Caco-2 (cell line): ENCODE data around the gene ELL. TPM values are rescaled to one million over a fixed set of nuclear protein-coding genes. Genes with fewer than 3 reads are reported as not detected.

Source experiments
- BruUV-seq: library from RNA; stranded (reverse); fragments of 400-500 nt; replicated peaks from 2 replicates; lab custom pipeline; 2021; lab: Mats Ljungman, UMichigan
- CTCF ChIA-PET: fragments of 300-600 bp; sonication (Branson Sonifier 250); formaldehyde crosslinking; loops from one replicate; lab custom pipeline; 2022; ENCODE audit warnings: antibody characterized with exemption; lab: Charles Lee
- POLR2A ChIA-PET: fragments of 300-600 bp; sonication (Branson Sonifier 250); formaldehyde crosslinking; loops from one replicate; lab custom pipeline; 2022; ENCODE audit warnings: antibody characterized with exemption; lab: Charles Lee
- DNase-seq, 2 experiments: peaks; one replicate each; pipeline versions ENCODE4 v3.0.0 to v3.0.0-alpha.2; 2020 to 2022
- H3K27me3 ChIP-seq: replicated peaks from 2 replicates; pipeline ENCODE4 v1.6.0; 2011; ENCODE audit warnings: low read length; ENCODE audit not compliant: control insufficient read depth, insufficient read depth
- H3K36me3 ChIP-seq: 2 replicates; pipeline ENCODE4 v1.5.1; 2011; ENCODE audit warnings: low read length; ENCODE audit not compliant: control insufficient read depth, insufficient read depth
- H3K4me1 ChIP-seq: fragments of 250-450 bp; sonication (Bioruptor Pico); 2 replicates; pipeline ENCODE4 v1.5.1; 2020; ENCODE audit warnings: mild to moderate bottlenecking
- H3K4me3 ChIP-seq: 2 replicates; pipeline ENCODE4 v1.5.1; 2011; ENCODE audit warnings: low read depth, mild to moderate bottlenecking, control low read depth, low read length
- H3K9me3 ChIP-seq: fragments of 250-450 bp; sonication (Bioruptor Pico); 2 replicates; pipeline ENCODE4 v1.5.1; 2020; ENCODE audit warnings: mild to moderate bottlenecking, moderate library complexity
- H3K27ac Mint-ChIP-seq: one replicate; pipeline ENCODE4 v1.8.0; 2022; ENCODE audit warnings: mixed read lengths; ENCODE audit not compliant: unreplicated experiment
- H3K27me3 Mint-ChIP-seq: one replicate; pipeline ENCODE4 v1.8.0; 2022; ENCODE audit warnings: mixed read lengths; ENCODE audit not compliant: insufficient read depth, unreplicated experiment
- H3K36me3 Mint-ChIP-seq: one replicate; pipeline ENCODE4 v1.8.0; 2022; ENCODE audit warnings: mild to moderate bottlenecking, mixed read lengths; ENCODE audit not compliant: insufficient read depth, unreplicated experiment
- H3K4me1 Mint-ChIP-seq: one replicate; pipeline ENCODE4 v1.8.0; 2022; ENCODE audit warnings: low read depth, mixed read lengths; ENCODE audit not compliant: unreplicated experiment
- H3K4me3 Mint-ChIP-seq: one replicate; pipeline ENCODE4 v1.8.0; 2022; ENCODE audit warnings: mild to moderate bottlenecking, moderate library complexity, mixed read lengths; ENCODE audit not compliant: unreplicated experiment
- H3K9me3 Mint-ChIP-seq: one replicate; pipeline ENCODE4 v1.8.0; 2022; ENCODE audit warnings: mixed read lengths; ENCODE audit not compliant: unreplicated experiment
- intact Hi-C: fragments of 100-400 bp; cut with micrococcal nuclease; formaldehyde crosslinking; loops from one replicate; pipeline ENCODE4 v1.10.0; 2022; ENCODE audit not compliant: unreplicated experiment
- total RNA-seq: library from RNA; stranded (reverse); gene quantifications from 2 replicates; pipeline ENCODE4 v1.2.3, GENCODE V29; 2022
- TF ChIP-seq, protein P1 (sequence below), 2 experiments: fragments of 200-600 bp in 1 of 2; IDR thresholded peaks; 1 replicate in 1 of 2; 2 replicates in 1 of 2; pipeline versions ENCODE4 v1.5.1 to v1.8.0; 2011 to 2022; ENCODE audit warnings: antibody characterized with exemption in 1 of 2, control low read depth in 1 of 2, inconsistent platforms in 1 of 2, low read depth in 1 of 2, low read length in 1 of 2, mild to moderate bottlenecking in 1 of 2, moderate library complexity in 1 of 2; ENCODE audit not compliant: insufficient read depth in 1 of 2, severe bottlenecking in 1 of 2, unreplicated experiment in 1 of 2

Gene ELL
- total RNA-seq, 1 experiment from 2014 or later = 12.1 TPM

GRCh38 chr19:18396471-18397241, 125.2 kb downstream of the ELL start:
- peaks cover 2% of the 10 kb centered on the region for H3K4me1 Mint-ChIP-seq
- no peak overlapping the region for H3K4me3 ChIP-seq
- no TSS peak for BruUV-seq
- intact Hi-C loops = no loop called here
- no peaks in the 10 kb centered on the region for H3K27me3 ChIP-seq
- ChIA-PET CTCF (no interaction called here), POLR2A (no interaction called here)
- TF ChIP-seq, protein P1, sequence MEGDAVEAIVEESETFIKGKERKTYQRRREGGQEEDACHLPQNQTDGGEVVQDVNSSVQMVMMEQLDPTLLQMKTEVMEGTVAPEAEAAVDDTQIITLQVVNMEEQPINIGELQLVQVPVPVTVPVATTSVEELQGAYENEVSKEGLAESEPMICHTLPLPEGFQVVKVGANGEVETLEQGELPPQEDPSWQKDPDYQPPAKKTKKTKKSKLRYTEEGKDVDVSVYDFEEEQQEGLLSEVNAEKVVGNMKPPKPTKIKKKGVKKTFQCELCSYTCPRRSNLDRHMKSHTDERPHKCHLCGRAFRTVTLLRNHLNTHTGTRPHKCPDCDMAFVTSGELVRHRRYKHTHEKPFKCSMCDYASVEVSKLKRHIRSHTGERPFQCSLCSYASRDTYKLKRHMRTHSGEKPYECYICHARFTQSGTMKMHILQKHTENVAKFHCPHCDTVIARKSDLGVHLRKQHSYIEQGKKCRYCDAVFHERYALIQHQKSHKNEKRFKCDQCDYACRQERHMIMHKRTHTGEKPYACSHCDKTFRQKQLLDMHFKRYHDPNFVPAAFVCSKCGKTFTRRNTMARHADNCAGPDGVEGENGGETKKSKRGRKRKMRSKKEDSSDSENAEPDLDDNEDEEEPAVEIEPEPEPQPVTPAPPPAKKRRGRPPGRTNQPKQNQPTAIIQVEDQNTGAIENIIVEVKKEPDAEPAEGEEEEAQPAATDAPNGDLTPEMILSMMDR (IDR thresholded peaks at IDR 0.05; ENCODE audit: insufficient read depth in 1 of 2, low read depth in 1 of 2, low read length in 1 of 2, severe bottlenecking in 1 of 2, unreplicated experiment in 1 of 2) = no peak
- H3K4me1 ChIP-seq = no peaks in the 10 kb centered on the region
- H3K9me3 ChIP-seq = no peaks in the 10 kb centered on the region
- no peaks in the 10 kb centered on the region for H3K27me3 Mint-ChIP-seq
- H3K36me3 Mint-ChIP-seq = no peaks in the 10 kb centered on the region
- DNase-seq = no peak
- H3K9me3 Mint-ChIP-seq = no peaks in the 10 kb centered on the region
- H3K4me3 Mint-ChIP-seq = no peak overlapping the region
- H3K27ac Mint-ChIP-seq = no peak overlapping the region
- H3K36me3 ChIP-seq = no peaks in the 10 kb centered on the region

- Mint-ChIP-seq H3K4me3 (no peak overlapping the region), H3K9me3 (no peaks in the 10 kb centered on the region), H3K36me3 (peaks cover 25% of the 10 kb centered on the region), H3K27me3 (no peaks in the 10 kb centered on the region), H3K27ac (no peak overlapping the region), H3K4me1 (no peaks in the 10 kb centered on the region)
- ChIA-PET POLR2A (no interaction called here), CTCF (no interaction called here)
- no peak overlapping the region for H3K4me3 ChIP-seq
- H3K36me3 ChIP-seq = no peaks in the 10 kb centered on the region
- intact Hi-C loops = no loop called here
- H3K4me1 ChIP-seq = no peaks in the 10 kb centered on the region
- H3K9me3 ChIP-seq = no peaks in the 10 kb centered on the region
- no peak for DNase-seq
- no TSS peak for BruUV-seq
- TF ChIP-seq, protein P1 (IDR thresholded peaks at IDR 0.05; ENCODE audit: insufficient read depth in 1 of 2, low read depth in 1 of 2, low read length in 1 of 2, severe bottlenecking in 1 of 2, unreplicated experiment in 1 of 2) = no peak
- H3K27me3 ChIP-seq = no peaks in the 10 kb centered on the region
These were observed 128.0 kb downstream of the ELL start for GRCh38 chr19:18393836-18394235.

GRCh38 chr19:18392926-18393325, 128.9 kb downstream of the ELL start:
- no peaks in the 10 kb centered on the region for H3K4me1 Mint-ChIP-seq
- DNase-seq = no peak
- peaks cover 34% of the 10 kb centered on the region for H3K36me3 Mint-ChIP-seq
- Histone ChIP-seq H3K4me1 (no peaks in the 10 kb centered on the region), H3K9me3 (no peaks in the 10 kb centered on the region), H3K4me3 (no peak overlapping the region), H3K36me3 (peaks cover 7% of the 10 kb centered on the region), H3K27me3 (no peaks in the 10 kb centered on the region)
- H3K27ac Mint-ChIP-seq = no peak overlapping the region
- H3K4me3 Mint-ChIP-seq = no peak overlapping the region
- POLR2A ChIA-PET = no interaction called here
- BruUV-seq = no TSS peak
- CTCF ChIA-PET = interaction anchor here (0.6 kb wide), 1 partner anchor 64 kb away, joined by 3 read pairs; no protein-coding TSS in a partner anchor
- no peaks in the 10 kb centered on the region for H3K9me3 Mint-ChIP-seq
- TF ChIP-seq, protein P1 (IDR thresholded peaks at IDR 0.05; ENCODE audit: insufficient read depth in 1 of 2, low read depth in 1 of 2, low read length in 1 of 2, severe bottlenecking in 1 of 2, unreplicated experiment in 1 of 2) = no peak
- H3K27me3 Mint-ChIP-seq = no peaks in the 10 kb centered on the region
- intact Hi-C loops = no loop called here

Other genes with a start within 250 kb of the ELL start
- gene IQCN, start 247.6 kb downstream of the ELL start, total RNA-seq = 1.5 and 2.1 TPM in 2 replicates
- 75.5 and 78.8 TPM in 2 replicates for gene JUND, start 240.4 kb downstream of the ELL start, total RNA-seq
- 184 and 186 TPM in 2 replicates for gene LSM4, start 199.0 kb downstream of the ELL start, total RNA-seq
- 25.6 and 26.0 TPM in 2 replicates for gene PGPEP1, start 181.5 kb downstream of the ELL start, total RNA-seq
- 55.3 and 56.1 TPM in 2 replicates for gene GDF15, start 135.9 kb downstream of the ELL start, total RNA-seq
- not detected in 2 replicates for gene LRRC25, start 124.4 kb downstream of the ELL start, total RNA-seq
- 46.2 and 49.4 TPM in 2 replicates for gene SSBP4, start 102.7 kb downstream of the ELL start, total RNA-seq
- gene ISYNA1, start 83.9 kb downstream of the ELL start, total RNA-seq = 65.3 and 67.3 TPM in 2 replicates
- 174 and 184 TPM in 2 replicates for gene FKBP8, start 21.5 kb upstream of the ELL start, total RNA-seq
- gene KXD1, start 35.8 kb upstream of the ELL start, total RNA-seq = 77.5 and 80.2 TPM in 2 replicates
- gene UBA52, start 49.8 kb upstream of the ELL start, total RNA-seq = 1,276 and 1,389 TPM in 2 replicates
- gene REX1BD, start 66.7 kb upstream of the ELL start, total RNA-seq = 44.8 and 48.3 TPM in 2 replicates
- gene CRLF1, start 84.7 kb upstream of the ELL start, total RNA-seq = 0.61 and 2.6 TPM in 2 replicates
- gene TMEM59L, start 90.8 kb upstream of the ELL start, total RNA-seq = 0.25 TPM in 1 of 2 replicates, not detected in the other
- gene KLHL26, start 115.0 kb upstream of the ELL start, total RNA-seq = 7.9 and 9.8 TPM in 2 replicates
- gene CRTC1, start 161.6 kb upstream of the ELL start, total RNA-seq = 12.0 and 13.8 TPM in 2 replicates